Smooth muscle cell (in vitro differentiated cells): Measurements from ENCODE around the gene C4orf36. TPM values are rescaled to one million over a fixed set of nuclear protein-coding genes. Genes with fewer than 3 reads are reported as not detected.

Experiments used
- DNase-seq: peaks from one replicate; lab custom pipeline; 2025; ENCODE audit not compliant: unreplicated experiment; lab: John Stamatoyannopoulos, UW
- H2AFZ ChIP-seq: fragments of 200-600 bp; sonication (generic); 2 replicates; pipeline ENCODE4 v1.6.0; 2016; ENCODE audit warnings: antibody characterized with exemption, low read depth, mild to moderate bottlenecking
- H3F3A ChIP-seq: fragments of 200-600 bp; sonication (generic); 2 replicates; pipeline ENCODE4 v1.6.0; 2017; ENCODE audit warnings: antibody characterized with exemption, low read depth
- H3K27ac ChIP-seq: fragments of 200-600 bp; sonication (generic); 2 replicates; pipeline ENCODE4 v1.5.1; 2016; ENCODE audit warnings: low read depth, mild to moderate bottlenecking
- H3K27me3 ChIP-seq: fragments of 200-600 bp; sonication (generic); 2 replicates; pipeline ENCODE4 v1.6.1; 2016; ENCODE audit warnings: low read depth, mild to moderate bottlenecking
- H3K36me3 ChIP-seq: fragments of 200-600 bp; sonication (generic); 2 replicates; pipeline ENCODE4 v1.5.1; 2016; ENCODE audit warnings: low read depth
- H3K4me1 ChIP-seq: fragments of 200-600 bp; sonication (generic); 2 replicates; pipeline ENCODE4 v1.5.1; 2016; ENCODE audit warnings: low read depth
- H3K4me2 ChIP-seq: fragments of 200-600 bp; sonication (generic); 2 replicates; pipeline ENCODE4 v1.6.0; 2016; ENCODE audit warnings: mild to moderate bottlenecking
- H3K4me3 ChIP-seq: fragments of 200-600 bp; sonication (generic); 2 replicates; pipeline ENCODE4 v1.5.1; 2016; ENCODE audit warnings: mild to moderate bottlenecking
- H3K79me2 ChIP-seq: fragments of 200-600 bp; sonication (generic); 2 replicates; pipeline ENCODE4 v1.6.0; 2016; ENCODE audit warnings: low read depth, mild to moderate bottlenecking
- H3K9ac ChIP-seq: fragments of 200-600 bp; sonication (generic); 2 replicates; pipeline ENCODE4 v1.6.0; 2016; ENCODE audit warnings: low read depth
- H3K9me3 ChIP-seq: fragments of 200-600 bp; sonication (generic); replicated peaks from 2 replicates; pipeline ENCODE4 v1.5.1; 2016; ENCODE audit warnings: low read depth
- H4K20me1 ChIP-seq: fragments of 200-600 bp; sonication (generic); 2 replicates; pipeline ENCODE4 v1.6.0; 2016; ENCODE audit warnings: low read depth
- CTCF ChIP-seq: fragments of 200-600 bp; sonication (generic); IDR thresholded peaks from 2 replicates; pipeline ENCODE4 v1.5.1; 2017; ENCODE audit warnings: borderline replicate concordance, mild to moderate bottlenecking, antibody characterized with exemption; ENCODE audit not compliant: insufficient read depth, poor library complexity, severe bottlenecking
- WGBS: methylation state at CpG from one replicate; pipeline ENCODE4 v1.1.7; 2016; ENCODE audit warnings: low lambda C conversion rate; 5-methylcytosine and 5-hydroxymethylcytosine counted together
- polyA plus RNA-seq: library from polyadenylated mRNA; unstranded; fragments of >200 nt; fragmentation: Nextera tagmentation; extraction: Ambion mirVana; gene quantifications from 2 replicates; pipeline ENCODE4 v1.2.1, GENCODE V29; 2016
- total RNA-seq: library from RNA; depleted of rRNA; stranded (reverse); fragments of >200 nt; gene quantifications from 2 replicates; pipeline ENCODE4 v1.2.3, GENCODE V29; 2014

C4orf36 gene
- total and polyA plus RNA-seq, 2 experiments from 2014 or later: 5.1 TPM; not detected in 1

- Histone ChIP-seq H3F3A (no peaks in the 10 kb centered on the region), H3K9ac (no peak overlapping the region), H3K27me3 (no peaks in the 10 kb centered on the region), H4K20me1 (no peaks in the 10 kb centered on the region), H3K79me2 (no peaks in the 10 kb centered on the region), H3K9me3 (no peaks in the 10 kb centered on the region), H2AFZ (no peak overlapping the region), H3K36me3 (no peaks in the 10 kb centered on the region), H3K27ac (no peak overlapping the region), H3K4me3 (no peak overlapping the region), H3K4me1 (no peaks in the 10 kb centered on the region), H3K4me2 (no peak overlapping the region)
- no peak for DNase-seq
- TF ChIP-seq CTCF: peak; percentile 22
- 81% methylated on average over 4 of the region's 4 CpGs for WGBS
Measured at GRCh38 chr4:86898562-86898961, 6.3 kb upstream of the C4orf36 start.

- no peak for TF ChIP-seq CTCF
- WGBS: 90% methylated on average over 4 of the region's 4 CpGs
Measured at GRCh38 chr4:86896596-86896995, 4.4 kb upstream of the C4orf36 start.

GRCh38 chr4:86895692-86896488 lies 3.7 kb upstream of the C4orf36 start:
- Histone ChIP-seq H2AFZ (no peak overlapping the region), H3K9me3 (no peaks in the 10 kb centered on the region), H3K36me3 (no peaks in the 10 kb centered on the region), H3K79me2 (no peaks in the 10 kb centered on the region), H3K27me3 (no peaks in the 10 kb centered on the region), H3K4me2 (no peak overlapping the region), H4K20me1 (no peaks in the 10 kb centered on the region), H3K4me1 (peaks cover 21% of the 10 kb centered on the region), H3K4me3 (no peak overlapping the region), H3K9ac (no peak overlapping the region), H3K27ac (no peak overlapping the region), H3F3A (peaks cover 7% of the 10 kb centered on the region)
- 77% methylated on average over 6 of the region's 6 CpGs for WGBS
- peak; percentile 77 for TF ChIP-seq CTCF
- no peak for DNase-seq

More at GRCh38 chr4:86896596-86896995, 4.4 kb upstream of the C4orf36 start:
- Histone ChIP-seq H3K4me1 (peaks cover 15% of the 10 kb centered on the region), H3K27ac (no peak overlapping the region), H3K79me2 (no peaks in the 10 kb centered on the region), H3K9ac (no peak overlapping the region), H3K9me3 (no peaks in the 10 kb centered on the region), H3F3A (peaks cover 4% of the 10 kb centered on the region), H3K4me3 (no peak overlapping the region), H4K20me1 (no peaks in the 10 kb centered on the region), H3K4me2 (no peak overlapping the region), H3K36me3 (no peaks in the 10 kb centered on the region), H2AFZ (no peak overlapping the region), H3K27me3 (no peaks in the 10 kb centered on the region)
- DNase-seq: no peak

GRCh38 chr4:86894455-86894854 lies 2.2 kb upstream of the C4orf36 start:
- Histone ChIP-seq H2AFZ (no peak overlapping the region), H3K27ac (no peak overlapping the region), H3K4me3 (no peak overlapping the region), H3K9me3 (no peaks in the 10 kb centered on the region), H3K27me3 (no peaks in the 10 kb centered on the region), H3K9ac (no peak overlapping the region), H3K4me2 (no peak overlapping the region), H4K20me1 (no peaks in the 10 kb centered on the region), H3K36me3 (no peaks in the 10 kb centered on the region), H3F3A (peaks cover 7% of the 10 kb centered on the region), H3K79me2 (no peaks in the 10 kb centered on the region), H3K4me1 (peaks cover 24% of the 10 kb centered on the region)
- TF ChIP-seq CTCF: no peak
- DNase-seq: no peak
